Effector CD4-positive, alpha-beta T cell (primary cell): ENCODE results near the gene TAOK2.
"Not testable (repeated sequence)": the region's sequence is repeated elsewhere in the genome, so short reads cannot be mapped to it uniquely, and the experiment has no call there.

Source experiments
- DNase-seq: peaks from one replicate; pipeline ENCODE4 v3.0.0-alpha.2; 2020
- total RNA-seq: gene quantifications from one replicate; lab custom pipeline; 2026; lab: John Stamatoyannopoulos, UW

TAOK2 gene
- 65.1 reads per million, percentile 74 among the genes with 10 or more reads in this experiment for total RNA-seq

DNA sequence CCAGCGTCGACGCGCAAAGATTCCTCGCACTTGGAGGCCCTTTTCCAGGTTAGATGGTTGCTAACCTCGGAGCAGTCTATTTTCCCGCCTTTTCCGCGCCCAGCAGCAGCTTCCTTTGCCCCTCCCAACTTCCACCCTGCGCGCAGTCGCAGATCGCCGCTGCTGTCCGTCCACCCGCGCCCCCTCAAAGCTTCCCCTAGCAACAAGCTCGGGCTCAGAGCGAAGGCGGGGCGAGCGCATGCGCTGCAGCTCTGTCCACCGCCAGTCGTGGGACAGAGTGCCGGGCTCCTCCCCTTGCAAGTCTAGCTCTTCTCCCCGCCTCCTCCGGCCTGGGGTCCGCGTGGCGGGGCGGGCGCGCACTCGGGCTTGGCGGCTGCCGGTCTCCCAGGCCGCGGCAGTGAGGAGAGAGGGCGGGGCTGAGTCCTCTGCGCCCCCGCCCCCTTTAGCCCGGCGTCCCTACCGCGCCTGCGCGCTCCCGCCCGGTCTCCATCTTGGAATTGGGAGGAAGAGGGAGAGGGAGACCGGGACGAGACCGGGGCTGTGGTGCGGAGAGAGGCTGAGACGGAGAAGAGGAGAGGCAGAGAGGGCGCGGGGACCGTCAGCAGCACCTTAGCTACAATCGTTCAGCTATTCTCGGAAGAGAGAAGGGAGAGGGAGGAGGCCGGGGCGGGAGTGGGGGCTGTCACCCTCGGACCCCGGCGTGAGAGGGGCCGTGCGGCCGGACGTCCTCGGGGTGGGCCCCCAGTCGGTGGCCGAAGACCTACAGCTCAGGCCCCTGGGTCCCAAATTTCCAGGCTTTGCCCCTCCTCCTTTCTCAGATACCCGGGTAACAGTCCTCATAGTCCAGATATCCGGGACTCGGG lies at the start of gene TAOK2:
TAOK2 (plus strand) TSS at position 485 of the 863 bp plus-strand sequence. CDS start 3,905 bp downstream, outside the sequence.
- DNase-seq, result peak; percentile 87

GRCh38 chr16:29925105-29925756 lies 48.4 kb upstream of the TAOK2 start:
- DNase-seq, result no peak

GRCh38 chr16:29925781-29926710 lies 47.6 kb upstream of the TAOK2 start, which contains the start of gene KCTD13:
Gene KCTD13 (minus strand): TSS chr16:29926226. CDS start chr16:29926033, 193 bp downstream.
- DNase-seq, result peak; percentile 85

DNA sequence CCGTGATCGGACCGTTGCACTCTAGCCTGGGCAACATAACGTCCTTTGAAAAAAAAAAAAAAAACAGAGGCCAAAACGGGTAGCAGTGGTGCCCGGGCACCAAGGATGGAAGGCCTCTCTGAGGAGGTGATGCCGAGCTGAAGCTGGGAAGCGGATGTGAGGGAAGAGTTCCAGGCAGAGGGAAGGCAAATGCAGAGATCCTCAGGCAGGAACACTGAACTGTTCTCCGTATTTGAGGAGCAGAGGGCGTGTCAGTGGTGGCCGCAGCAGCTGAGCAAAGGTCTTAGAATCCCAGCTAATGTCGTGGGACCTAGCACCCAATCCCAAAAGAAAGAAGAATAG lies 47.0 kb upstream of the TAOK2 start:
- no peak for DNase-seq

DNA sequence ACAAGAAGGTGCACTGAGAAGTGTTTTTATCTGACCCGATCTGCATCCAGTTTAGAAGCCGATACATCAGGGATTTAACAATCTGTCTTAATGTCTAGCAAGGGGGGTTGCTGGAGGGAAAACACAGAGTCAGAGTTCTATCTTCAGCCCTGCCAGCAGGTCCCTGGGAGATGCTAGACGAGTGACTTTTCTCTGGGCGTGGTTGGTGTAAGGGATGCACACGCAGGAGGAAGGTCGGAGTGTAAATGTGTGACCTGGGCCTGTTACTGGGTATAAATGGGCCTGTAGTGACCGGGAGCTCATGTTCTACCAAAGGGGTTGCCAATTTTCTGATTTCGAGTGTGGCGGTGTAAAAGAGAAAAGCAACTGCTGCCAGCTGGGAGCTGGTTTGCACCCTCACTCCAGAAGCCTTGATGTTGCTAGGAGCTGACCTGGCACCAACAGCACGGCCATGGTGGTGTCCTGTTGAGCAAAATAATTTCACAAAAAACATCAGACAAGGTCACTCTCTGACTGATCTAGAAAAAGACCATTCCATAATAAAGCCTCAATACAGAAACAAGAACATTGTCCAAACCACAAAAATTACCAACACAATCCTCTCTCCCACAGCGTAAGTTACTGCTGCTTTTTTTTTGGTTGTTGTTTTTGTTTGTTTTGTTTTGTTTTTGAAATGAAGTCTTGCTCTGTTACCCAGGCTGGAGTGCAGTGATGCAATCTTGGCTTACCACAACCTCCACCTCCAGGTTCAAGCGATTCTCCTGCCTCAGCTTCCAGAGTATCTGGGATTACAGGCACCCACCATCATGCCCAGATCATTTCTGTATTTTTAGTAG lies 46.4 kb upstream of the TAOK2 start:
- DNase-seq, result no peak

DNA sequence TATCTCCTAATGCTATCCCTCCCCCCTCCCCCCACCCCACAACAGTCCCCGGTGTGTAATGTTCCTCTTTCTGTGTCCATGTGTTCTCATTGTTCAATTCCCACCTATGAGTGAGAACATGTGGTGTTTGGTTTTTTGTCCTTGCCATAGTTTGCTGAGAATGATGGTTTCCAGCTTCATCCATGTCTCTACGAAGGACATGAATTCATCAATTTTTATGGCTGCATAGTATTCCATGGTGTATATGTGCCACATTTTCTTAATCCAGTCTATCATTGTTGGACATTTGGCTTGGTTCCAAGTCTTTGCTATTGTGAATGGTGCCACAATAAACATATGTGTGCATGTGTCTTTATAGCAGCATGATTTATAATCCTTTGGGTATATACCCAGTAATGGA lies 41.9 kb upstream of the TAOK2 start:
- not testable (repeated sequence) for DNase-seq

DNA sequence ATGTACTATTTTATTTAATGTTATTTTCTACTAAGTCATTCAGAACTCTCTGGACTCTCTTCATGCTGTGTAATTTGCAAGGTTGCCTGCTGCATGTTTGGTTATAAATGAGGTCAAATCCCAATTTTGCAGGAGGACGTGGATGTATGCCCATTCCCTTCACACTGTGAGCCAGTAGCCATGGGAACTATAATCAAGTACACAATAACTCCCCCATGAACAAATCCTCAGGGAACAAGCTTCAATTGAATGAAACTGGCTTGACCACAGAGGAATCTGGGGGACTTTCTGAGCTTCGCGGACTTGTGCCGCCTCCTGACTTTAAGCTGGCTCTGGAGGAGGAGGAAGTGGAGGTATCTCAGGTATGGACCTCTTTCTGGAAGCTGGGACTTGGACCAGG lies 33.0 kb upstream of the TAOK2 start:
- DNase-seq, result no peak

DNA sequence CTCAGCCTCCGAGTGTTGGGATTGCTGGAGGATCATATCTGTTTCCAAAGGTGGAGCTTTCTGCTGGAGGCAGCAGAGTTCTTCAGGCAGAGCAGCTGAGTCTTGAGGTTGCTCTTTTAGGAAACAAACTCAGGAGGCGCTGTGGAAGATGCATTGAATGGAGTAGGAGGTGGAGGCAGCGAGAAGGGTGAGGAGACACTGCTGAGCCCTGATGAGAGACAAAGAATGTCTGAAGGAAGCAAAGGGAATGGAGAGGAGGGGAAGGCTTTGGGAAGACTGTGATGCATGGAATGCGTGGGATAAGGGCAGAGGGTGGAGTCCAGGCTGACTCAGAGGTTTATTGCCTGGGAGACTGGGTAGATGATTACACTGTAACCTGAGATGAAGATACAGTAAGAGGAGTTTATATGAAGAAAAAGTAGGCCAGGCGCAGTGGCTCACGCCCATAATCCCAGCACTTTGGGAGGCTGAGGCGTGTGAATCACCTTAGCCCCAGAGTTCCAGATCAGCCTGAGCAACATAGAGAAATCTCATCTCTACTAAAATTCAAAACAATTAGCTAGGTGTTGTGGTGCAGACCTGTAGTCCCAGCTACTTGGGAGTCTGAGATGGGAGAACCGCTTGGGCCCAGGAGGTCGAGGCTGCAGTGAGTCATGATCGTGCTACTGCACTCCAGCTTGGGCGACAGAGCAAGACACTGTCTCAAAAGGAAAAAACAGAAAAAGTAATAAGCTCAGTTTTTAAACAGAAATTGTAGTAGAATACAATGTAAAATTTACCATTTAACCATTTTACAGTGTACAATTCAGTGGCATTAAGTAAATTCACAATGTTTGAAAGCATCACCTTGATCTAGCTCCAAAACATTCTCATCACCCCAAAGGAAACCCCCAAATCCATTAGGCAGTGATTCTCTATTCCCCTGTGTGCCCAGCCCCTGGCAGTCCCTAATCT lies 29.5 kb upstream of the TAOK2 start:
- DNase-seq, result no peak

DNA sequence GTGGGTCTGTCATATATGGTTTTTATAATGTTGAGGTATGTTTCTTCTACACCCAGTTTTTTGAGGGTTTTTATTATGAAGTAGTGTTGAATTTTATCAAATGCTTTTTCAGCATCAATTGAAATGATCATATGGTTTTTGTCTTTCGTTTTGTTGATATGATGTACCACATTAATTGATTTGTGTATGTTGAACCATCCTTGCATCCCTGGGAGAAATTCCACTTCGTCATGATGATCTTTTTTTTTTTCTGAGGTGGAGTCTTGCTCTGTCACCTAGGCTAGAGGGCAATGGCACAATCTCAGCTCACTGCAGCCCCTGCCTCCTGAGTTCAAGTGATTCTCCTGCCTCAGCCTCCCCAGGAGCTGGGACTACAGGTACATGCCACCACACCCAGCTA lies 25.8 kb upstream of the TAOK2 start:
- no peak for DNase-seq

DNA sequence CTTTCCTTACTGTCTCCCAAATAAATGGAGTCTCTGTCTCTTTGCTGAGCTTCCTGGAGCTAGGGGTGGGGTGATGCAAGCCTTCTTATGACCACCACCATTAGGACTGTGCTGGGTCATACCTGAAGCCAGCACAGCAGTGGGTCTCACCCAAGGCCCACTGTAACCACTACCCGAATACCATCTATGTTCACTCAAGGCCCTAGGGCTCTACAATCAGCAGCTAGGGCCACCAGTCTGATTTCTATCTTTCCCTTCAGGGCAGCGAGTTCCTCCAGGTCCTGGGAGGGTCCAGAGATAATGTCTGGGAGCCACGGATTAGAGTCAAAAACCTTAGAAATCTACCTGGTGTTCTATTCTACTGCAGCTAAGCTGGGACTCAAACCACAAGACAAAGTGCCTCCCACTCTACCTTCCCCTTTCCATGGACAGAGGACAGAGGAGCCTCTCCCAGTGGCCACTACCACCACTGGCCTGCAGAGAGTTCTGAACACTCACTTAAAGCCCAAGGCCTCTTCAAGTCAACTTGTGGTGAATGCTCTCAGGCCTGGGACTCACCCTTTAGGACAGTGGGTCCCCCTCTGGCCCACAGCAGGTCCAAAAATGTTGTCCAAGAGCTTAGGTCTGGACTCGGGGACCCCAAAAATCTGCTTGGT lies 22.7 kb upstream of the TAOK2 start:
- DNase-seq, result no peak

GRCh38 chr16:29951625-29952365 lies 21.9 kb upstream of the TAOK2 start:
- no peak for DNase-seq

GRCh38 chr16:29958756-29959155 lies 14.9 kb upstream of the TAOK2 start:
- no peak for DNase-seq

DNA sequence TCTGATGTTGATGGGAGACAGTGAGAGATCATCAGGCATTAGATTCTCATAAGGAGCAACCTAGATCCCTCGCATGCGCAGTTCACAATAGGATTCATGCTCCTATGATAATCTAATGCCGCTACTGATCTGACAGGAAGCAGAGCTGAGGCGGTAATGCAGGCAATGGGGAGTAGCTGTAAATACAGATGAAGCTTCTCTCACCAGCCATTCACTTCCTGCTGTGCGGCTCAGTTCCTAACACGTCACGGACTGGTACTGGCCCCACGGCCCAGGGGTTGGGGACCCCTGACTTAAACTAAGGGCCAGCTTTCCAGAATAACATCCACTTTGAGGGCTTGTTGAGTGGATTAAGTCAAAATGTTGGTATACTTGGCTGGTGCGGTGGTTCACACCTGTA lies 14.4 kb upstream of the TAOK2 start:
- no peak for DNase-seq

DNA sequence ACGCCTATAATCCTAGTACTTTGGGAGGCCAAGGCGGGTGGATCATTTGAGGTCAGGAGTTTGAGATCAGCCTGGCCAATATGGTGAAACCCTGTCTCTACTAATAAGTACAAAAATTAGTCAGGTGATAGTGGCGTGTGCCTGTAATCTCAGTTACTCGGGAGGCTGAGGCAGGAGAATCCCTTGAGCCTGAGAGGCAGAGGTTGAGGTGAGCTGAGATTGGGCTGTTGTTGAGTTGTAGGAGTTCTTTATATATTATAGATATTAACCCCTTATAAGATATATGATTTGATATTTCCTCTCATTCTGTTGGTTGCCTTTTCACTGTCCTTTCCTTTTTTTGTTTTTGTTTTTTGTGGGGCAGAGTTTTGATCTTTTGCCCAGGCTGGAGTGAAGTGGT lies 13.8 kb upstream of the TAOK2 start:
- not testable (repeated sequence) for DNase-seq

DNA sequence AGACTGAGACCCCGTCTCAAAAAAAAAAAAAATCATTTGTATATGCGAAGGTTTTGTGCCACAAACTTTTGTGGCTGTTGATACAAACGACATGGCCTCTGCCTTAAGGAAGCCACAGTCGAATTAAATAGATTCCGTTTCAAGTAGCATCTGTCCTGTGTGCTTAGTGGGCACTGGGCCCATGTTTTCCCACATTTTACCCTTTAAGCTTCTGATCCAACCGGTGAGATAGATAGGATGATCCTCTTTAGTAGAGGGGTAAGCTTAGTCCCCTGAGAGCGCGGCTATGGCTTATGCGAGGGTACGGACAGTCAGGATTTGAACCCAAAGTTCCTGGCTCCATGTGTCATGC lies 12.6 kb upstream of the TAOK2 start:
- no peak for DNase-seq

GRCh38 chr16:29961479-29962343 lies 12.0 kb upstream of the TAOK2 start, which contains the start of gene TMEM219:
Gene TMEM219 (plus strand): TSS chr16:29962079. CDS start chr16:29963144, 1,065 bp downstream.
- peak; percentile 89 for DNase-seq

DNA sequence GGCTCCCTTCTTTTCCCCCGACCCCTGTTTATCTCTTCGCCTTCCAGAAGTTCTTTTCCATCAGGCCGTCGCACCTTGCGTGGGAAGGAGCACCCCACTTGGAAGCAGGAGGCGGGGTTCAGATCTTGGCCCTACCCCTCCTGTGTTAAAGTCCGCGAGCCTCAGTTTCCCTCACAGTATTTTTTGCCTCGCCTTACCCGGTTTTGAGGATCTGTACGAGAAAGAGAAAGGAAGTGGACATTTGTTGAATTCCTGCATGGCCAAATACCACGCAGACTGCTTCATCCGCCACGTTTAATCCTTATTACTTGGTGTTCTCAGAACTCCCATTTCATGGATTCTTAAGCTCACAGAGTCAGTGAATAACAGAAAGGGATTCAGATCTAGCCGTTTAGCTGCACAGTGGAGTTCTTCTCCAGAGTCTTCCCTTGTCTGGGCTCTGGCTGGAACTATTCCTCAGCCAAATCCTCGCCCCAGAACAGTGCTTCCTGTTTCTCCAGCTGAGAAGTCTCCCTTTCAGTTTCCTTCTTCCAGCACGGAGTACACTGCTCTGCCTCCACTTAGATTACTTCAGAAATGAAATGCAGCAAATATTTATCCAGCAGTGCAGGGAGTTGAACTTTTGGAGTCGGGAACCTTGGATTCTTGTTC lies 11.2 kb upstream of the TAOK2 start:
- no peak for DNase-seq
